GM18498 (cell line): ENCODE measurements around the gene TEX52.

Experiments used
- ATAC-seq: cut with Tn5 transposase; IDR thresholded peaks from one replicate; pipeline ENCODE4 v1.9.1; 2021; ENCODE audit warnings: mild to moderate bottlenecking, moderate library complexity; ENCODE audit not compliant: unreplicated experiment

TEX52 gene

GRCh38 chr12:2801044-2801783, 55.6 kb downstream of the TEX52 start:
- ATAC-seq: no peak

DNA sequence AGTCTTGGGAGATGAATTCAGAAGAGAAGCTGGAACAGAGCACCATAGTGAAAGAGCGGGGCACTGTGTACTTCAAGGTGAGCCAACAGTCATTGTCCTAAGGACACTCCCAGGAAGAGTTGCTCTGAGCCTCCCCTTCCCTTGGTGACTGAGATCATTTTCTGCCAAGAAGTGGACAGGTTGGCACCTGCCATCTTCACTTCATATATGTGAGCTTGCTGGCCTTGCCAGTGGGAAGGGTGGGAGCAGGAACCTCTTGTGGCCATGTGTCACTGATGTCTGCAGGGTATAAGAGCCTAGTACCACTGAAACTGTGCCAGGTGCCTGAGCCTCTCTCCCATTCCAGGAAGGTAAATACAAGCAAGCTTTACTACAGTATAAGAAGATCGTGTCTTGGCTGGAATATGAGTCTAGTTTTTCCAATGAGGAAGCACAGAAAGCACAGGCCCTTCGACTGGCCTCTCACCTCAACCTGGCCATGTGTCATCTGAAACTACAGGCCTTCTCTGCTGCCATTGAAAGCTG, 56.7 kb downstream of the TEX52 start:
- ATAC-seq: no peak
